OCI-LY1 (cell line): ENCODE measurements around the gene PTPRG.

ENCODE experiments used
- CTCF ChIP-seq: fragments of 200-600 bp; sonication (generic), shearing (Covaris generic); IDR thresholded peaks from 2 replicates; pipeline ENCODE4 v1.5.1; 2017; ENCODE audit warnings: mild to moderate bottlenecking, antibody characterized with exemption, low read length, moderate library complexity, mixed read lengths
- EZH2 ChIP-seq: fragments of 200-600 bp; sonication (generic), shearing (Covaris generic); IDR thresholded peaks from 2 replicates; pipeline ENCODE4 v1.8.0; 2017; ENCODE audit warnings: borderline replicate concordance, mixed run types, mild to moderate bottlenecking, antibody characterized with exemption, low read length, moderate library complexity, mixed read lengths

- TF ChIP-seq CTCF, result no peak
- no peak for TF ChIP-seq EZH2
Observed at GRCh38 chr3:62189376-62189698, 628.0 kb downstream of the PTPRG start.
